Upper lobe of left lung (tissue), 6 donors: ENCODE results near the gene PIH1D1. TPM values are rescaled to one million over a fixed set of nuclear protein-coding genes. Genes with fewer than 3 reads are reported as not detected.
A peak's percentile ranks its signal among the peaks of the same experiment; 100 is the strongest.

Source experiments
- ATAC-seq, 2 donors: fragments of 200-7000 bp; cut with Tn5 transposase; one replicate each; pipeline ENCODE4 v1.9.1; 2022; ENCODE audit warnings: mild to moderate bottlenecking in 2 of 2, moderate library complexity in 2 of 2; ENCODE audit not compliant: low FRiP score in 2 of 2
- DNase-seq, 2 donors: peaks; one replicate each; pipeline ENCODE4 v3.0.0-alpha.2; 2019 to 2020
- H3K27ac ChIP-seq, 4 donors: fragments of 200-600 bp; sonication (generic); one replicate each; pipeline ENCODE4 v1.5.1; 2016 to 2019
- H3K27me3 ChIP-seq, 4 donors: fragments of 200-600 bp; sonication (generic); one replicate each; pipeline ENCODE4 v1.5.1; 2017 to 2019
- H3K36me3 ChIP-seq, 4 donors: fragments of 200-600 bp; sonication (generic); one replicate each; pipeline ENCODE4 v1.5.1; 2016 to 2019
- H3K4me1 ChIP-seq, 4 donors: fragments of 200-600 bp; sonication (generic); one replicate each; pipeline ENCODE4 v1.5.1; 2018 to 2019
- H3K4me3 ChIP-seq, 4 donors: fragments of 200-600 bp; sonication (generic); one replicate each; pipeline ENCODE4 v1.5.1; 2017 to 2019; ENCODE audit warnings: mild to moderate bottlenecking in 2 of 4, moderate library complexity in 1 of 4
- H3K9me3 ChIP-seq, 4 donors: fragments of 200-600 bp; sonication (generic); one replicate each; pipeline ENCODE4 v1.5.1; 2018 to 2019
- CTCF ChIP-seq, 6 experiments: fragments of 450-650 bp in 4 of 6; fragments of 200-600 bp in 2 of 6; sonication (generic) in 2 of 6; IDR thresholded peaks; one replicate each; pipeline ENCODE4 v1.5.1; 2016 to 2019; ENCODE audit warnings: antibody characterized with exemption in 6 of 6
- EP300 ChIP-seq, 4 donors: sonication (generic); formaldehyde crosslinking; IDR thresholded peaks; one replicate each; pipeline ENCODE4 v1.5.1; 2017; ENCODE audit warnings: antibody characterized with exemption in 4 of 4, control low read depth in 2 of 4
- POLR2A ChIP-seq, 4 donors: fragments of 450-650 bp; IDR thresholded peaks; one replicate each; pipeline ENCODE4 v1.5.1; 2016 to 2017; ENCODE audit warnings: antibody characterized with exemption in 4 of 4, mild to moderate bottlenecking in 2 of 4
- POLR2AphosphoS5 ChIP-seq, 2 donors: sonication (generic); formaldehyde crosslinking; IDR thresholded peaks; one replicate each; pipeline ENCODE4 v1.5.1; 2017; ENCODE audit warnings: antibody characterized with exemption in 2 of 2
- WGBS, 2 donors: methylation state at CpG; one replicate each; pipeline ENCODE4 v1.1.5; 2017 to 2018; 5-methylcytosine and 5-hydroxymethylcytosine counted together
- total RNA-seq, 6 donors: library from RNA; depleted of rRNA in 4 of 6; stranded (reverse); fragments of >200 nt in 4 of 6; gene quantifications; one replicate each; pipeline versions ENCODE4 v1.1.0 to v1.2.1, GENCODE V29; 2016 to 2021
- donor health status: DM: no; HTN: no; CAD: no; lungs with moderate emphysema.
- donor health status: DM: no; HTN: yes; CAD: no; lungs with severe emphysema.

Gene PIH1D1
- 100 to 1,000 TPM in 1 of 6 donors, 10 to 100 TPM in 5; 59.5 to 120 (median 72.8) TPM for total RNA-seq

GRCh38 chr19:49451430-49452181 is at the start of gene PIH1D1:
Gene PIH1D1, minus strand, starts transcription at chr19:49451814. Its CDS starts 240 bp downstream, at chr19:49451574.
- WGBS, 2 donors = 1% methylated on average over 30 to 33 of the region's 42 CpGs
- TF ChIP-seq POLR2A (IDR thresholded peaks at IDR 0.05) (peak in 1 of 4 donors; percentile 73), EP300 (IDR thresholded peaks at IDR 0.05) (peak in 1 of 4 donors; percentile 23), CTCF (IDR thresholded peaks at IDR 0.05) (no peak), POLR2AphosphoS5 (IDR thresholded peaks at IDR 0.05) (peak; percentile 92 to 94)
- Histone ChIP-seq H3K27ac (peak within 1 kb of the TSS; percentile 95 to 99 (median 96)), H3K36me3 (peaks cover 0 to 31% (median 10%) of the 10 kb centered on the region in 4 donors), H3K4me1 (peaks cover 10 to 53% (median 25%) of the 10 kb centered on the region in 4 donors), H3K4me3 (peak within 1 kb of the TSS; percentile 56 to 87 (median 78)), H3K27me3 (no peaks in the 10 kb centered on the region), H3K9me3 (no peaks in the 10 kb centered on the region)
- peak; percentile 89 for ATAC-seq
- peak in 1 of 2 donors; percentile 99 for DNase-seq

GRCh38 chr19:49499030-49499670 is 47.5 kb upstream of the PIH1D1 start:
- TF ChIP-seq POLR2AphosphoS5 (IDR thresholded peaks at IDR 0.05) = no peak
- no peak for TF ChIP-seq POLR2A (IDR thresholded peaks at IDR 0.05)
- TF ChIP-seq CTCF (IDR thresholded peaks at IDR 0.05) = no peak
- no peak for TF ChIP-seq EP300 (IDR thresholded peaks at IDR 0.05)
- no peak for ATAC-seq
- peak overlapping the region in 3 of 4 donors; percentile 30 to 96 (median 35) for H3K4me3 ChIP-seq
- no peaks in the 10 kb centered on the region for H3K27me3 ChIP-seq
- H3K4me1 ChIP-seq = peaks cover 41 to 57% (median 54%) of the 10 kb centered on the region in 4 donors
- WGBS, 2 donors = 80 to 82% methylated on average over 9 to 19 of the region's 19 CpGs
- DNase-seq = no peak
- peaks cover 15 to 31% (median 29%) of the 10 kb centered on the region in 4 donors for H3K36me3 ChIP-seq
- H3K27ac ChIP-seq = peak overlapping the region; percentile 38 to 94 (median 84)
- H3K9me3 ChIP-seq = no peaks in the 10 kb centered on the region

- DNase-seq (no peak), ATAC-seq (no peak)
- Histone ChIP-seq H3K4me3 (peak overlapping the region in 1 of 4 donors; percentile 96), H3K9me3 (no peaks in the 10 kb centered on the region), H3K4me1 (peaks cover 41 to 56% (median 53%) of the 10 kb centered on the region in 4 donors), H3K27me3 (no peaks in the 10 kb centered on the region), H3K36me3 (peaks cover 15 to 31% (median 30%) of the 10 kb centered on the region in 4 donors), H3K27ac (peak overlapping the region in 2 of 4 donors; percentile 84 to 94)
- WGBS, 2 donors = 81 to 83% methylated on average over 6 to 7 of the region's 7 CpGs
- TF ChIP-seq CTCF (IDR thresholded peaks at IDR 0.05) = no peak
- TF ChIP-seq POLR2AphosphoS5 (IDR thresholded peaks at IDR 0.05) = no peak
- TF ChIP-seq EP300 (IDR thresholded peaks at IDR 0.05) = no peak
- TF ChIP-seq POLR2A (IDR thresholded peaks at IDR 0.05) = no peak
Observed at GRCh38 chr19:49498475-49498874, 46.9 kb upstream of the PIH1D1 start.

GRCh38 chr19:49497789-49498103 is 46.1 kb upstream of the PIH1D1 start:
- Histone ChIP-seq H3K27me3 (no peaks in the 10 kb centered on the region), H3K36me3 (peaks cover 16 to 37% (median 36%) of the 10 kb centered on the region in 4 donors), H3K4me1 (peaks cover 39 to 52% (median 49%) of the 10 kb centered on the region in 4 donors), H3K9me3 (no peaks in the 10 kb centered on the region), H3K27ac (peak overlapping the region; percentile 94 to 98 (median 96)), H3K4me3 (peak overlapping the region in 3 of 4 donors; percentile 89 to 96 (median 90))
- no peak for ATAC-seq
- WGBS, 2 donors = 89 to 91% methylated on average over 12 of the region's 12 CpGs
- DNase-seq = no peak
- no peak for TF ChIP-seq EP300 (IDR thresholded peaks at IDR 0.05)
- no peak for TF ChIP-seq POLR2A (IDR thresholded peaks at IDR 0.05)
- TF ChIP-seq CTCF (IDR thresholded peaks at IDR 0.05) = no peak
- TF ChIP-seq POLR2AphosphoS5 (IDR thresholded peaks at IDR 0.05) = no peak
